GM12878 (cell line): ENCODE measurements around the gene SNRPD2. TPM values are rescaled to one million over a fixed set of nuclear protein-coding genes. Genes with fewer than 3 reads are reported as not detected.

Source experiments
- ASH2L ChIP-seq: fragments of 300-600, 200-600 bp; sonication (generic); IDR thresholded peaks from 2 replicates; pipeline ENCODE4 v1.6.1; 2017; ENCODE audit warnings: low read depth, mild to moderate bottlenecking, borderline replicate concordance
- BCL11A ChIP-seq: IDR thresholded peaks from 2 replicates; pipeline ENCODE4 v1.6.1; 2011; ENCODE audit warnings: low read depth, low read length
- BHLHE40 ChIP-seq, 2 experiments: fragments of 450-650 bp in 1 of 2; IDR thresholded peaks; 2 replicates each; pipeline ENCODE4 v1.6.1; 2011 to 2017; ENCODE audit warnings: low read depth in 2 of 2, borderline replicate concordance in 1 of 2, improper control_type of control experiment in 1 of 2, low read length in 1 of 2, mild to moderate bottlenecking in 1 of 2
- CUX1 ChIP-seq: IDR thresholded peaks from 2 replicates; pipeline ENCODE4 v1.6.1; 2012; ENCODE audit warnings: improper control_type of control experiment, low read depth, low read length; ENCODE audit not compliant: insufficient replicate concordance
- DPF2 ChIP-seq: fragments of 450-650 bp; IDR thresholded peaks from 2 replicates; pipeline ENCODE4 v1.6.1; 2017; ENCODE audit warnings: mild to moderate bottlenecking
- MAX ChIP-seq: IDR thresholded peaks from 2 replicates; pipeline ENCODE4 v1.6.1; 2012; ENCODE audit warnings: low read depth, low read length, improper control_type of control experiment
- PAX5 ChIP-seq: IDR thresholded peaks from 2 replicates; pipeline ENCODE4 v1.6.1; 2011; ENCODE audit warnings: low read depth, low read length, borderline replicate concordance
- REST ChIP-seq: IDR thresholded peaks from 2 replicates; pipeline ENCODE4 v1.6.1; 2012; ENCODE audit warnings: mild to moderate bottlenecking, low read depth, low read length
- TBL1XR1 ChIP-seq: IDR thresholded peaks from 2 replicates; pipeline ENCODE4 v1.6.1; 2012; ENCODE audit warnings: low read depth, low read length, improper control_type of control experiment
- ZNF592 ChIP-seq: fragments of 450-650 bp; IDR thresholded peaks from 2 replicates; pipeline ENCODE4 v1.6.1; 2017; ENCODE audit warnings: mild to moderate bottlenecking, moderate library complexity
- ZNF687 ChIP-seq: fragments of 450-650 bp; IDR thresholded peaks from 2 replicates; pipeline ENCODE4 v1.6.1; 2017; ENCODE audit warnings: mild to moderate bottlenecking, moderate library complexity
- polyA plus RNA-seq, 11 experiments: library from polyadenylated mRNA; depleted of rRNA in 4 of 11; unstranded in 6 of 11; stranded (reverse) in 5 of 11; fragments of >200 nt; fragmentation: Nextera tagmentation in 4 of 11; fragmentation: Illumina TruSeq in 1 of 11; extraction: Ambion mirVana in 4 of 11; extraction: Trizol in 1 of 11; gene quantifications; 1 replicate in 1 of 11; 2 replicates in 10 of 11; pipeline versions ENCODE4 v1.2.1 to v1.2.3, GENCODE V29; 2011 to 2016; ENCODE audit warnings: inconsistent platforms in 2 of 11, missing spikeins in 2 of 11, low read depth in 1 of 11
- total RNA-seq, 4 experiments: library from RNA; depleted of rRNA in 3 of 4; stranded (reverse); fragments of >200 nt in 3 of 4; fragmentation: Illumina TruSeq in 1 of 4; extraction: Trizol in 1 of 4; gene quantifications; 2 replicates each; pipeline versions ENCODE4 v1.2.1 to v1.2.3, GENCODE V29; 2013 to 2021

SNRPD2 gene
- total and polyA plus RNA-seq, 10 of the 15 experiments (the other 5 are each of a cell fraction or from before 2014, with no cell fraction given) = 526 to 3,621 (median 951) TPM

- TF ChIP-seq ZNF592 (no peak), TBL1XR1 (peak; percentile 58; the same call in 1 of the 2 replicates), PAX5 (no peak), REST (no peak), BHLHE40 (IDR thresholded peaks at IDR 0.05; ENCODE audit: borderline replicate concordance in 1 of 2, low read depth in 2 of 2, low read length in 1 of 2) (peak in 1 of 2 experiments; percentile 13; a peak in 1 of 4 replicates), ASH2L (no peak), ZNF687 (no peak), DPF2 (no peak), BCL11A (no peak), CUX1 (no peak), MAX (peak; percentile 47)
Measured at GRCh38 chr19:45691516-45692186, at the start of gene SNRPD2 (continued).
